PC-9 (cell line): ENCODE data around the gene FCGBP.
"Not testable (repeated sequence)": the region's sequence is repeated elsewhere in the genome, so short reads cannot be mapped to it uniquely, and the experiment has no call there.

Source experiments
- CTCF ChIP-seq: fragments of 200-600 bp; sonication (generic); conservative IDR thresholded peaks from 2 replicates; pipeline ENCODE4 v1.6.1; 2017; ENCODE audit warnings: mixed run types, antibody characterized with exemption, mild to moderate bottlenecking, moderate library complexity
- EZH2 ChIP-seq: fragments of 200-600 bp; sonication (generic); IDR thresholded peaks from 2 replicates; pipeline ENCODE4 v1.8.0; 2017; ENCODE audit warnings: antibody characterized with exemption, low read depth

DNA sequence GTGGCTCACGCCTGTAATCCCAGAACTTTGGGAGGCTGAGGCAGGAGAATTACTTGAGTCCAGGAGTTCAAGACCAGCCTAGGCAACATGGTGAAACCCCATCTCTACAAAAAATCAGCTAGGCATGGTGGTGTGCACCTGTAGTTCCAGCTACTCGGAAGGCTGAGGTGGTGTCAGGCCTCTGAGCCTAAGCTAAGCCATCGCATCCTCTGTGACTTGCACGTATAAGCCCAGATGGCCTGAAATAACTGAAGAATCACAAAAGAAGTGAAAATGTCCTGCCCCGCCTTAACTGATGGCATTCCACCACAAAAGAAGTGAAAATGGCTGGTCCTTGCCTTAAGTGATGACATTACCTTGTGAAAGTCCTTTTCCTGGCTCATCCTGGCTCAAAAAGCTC is 23.5 kb upstream of the FCGBP start:
- TF ChIP-seq CTCF, EZH2: not testable (repeated sequence)
